BLaER1 (cell line): ENCODE results near the gene SCO2.
A peak's percentile ranks its signal among the peaks of the same experiment; 100 is the strongest.

Experiments used
- H3K27ac ChIP-seq: shearing (Covaris generic); formaldehyde crosslinking; 2 replicates; pipeline ENCODE4 v1.8.1; 2022
- H3K27me3 ChIP-seq: shearing (Covaris generic); formaldehyde crosslinking; 2 replicates; pipeline ENCODE4 v1.8.1; 2022
- H3K36me3 ChIP-seq: shearing (Covaris generic); formaldehyde crosslinking; 2 replicates; pipeline ENCODE4 v1.8.1; 2022
- H3K4me1 ChIP-seq: shearing (Covaris generic); formaldehyde crosslinking; 2 replicates; pipeline ENCODE4 v1.8.1; 2022
- H3K4me2 ChIP-seq: shearing (Covaris generic); formaldehyde crosslinking; 2 replicates; pipeline ENCODE4 v1.8.1; 2022
- H3K4me3 ChIP-seq: shearing (Covaris generic); formaldehyde crosslinking; 2 replicates; pipeline ENCODE4 v1.8.1; 2022
- H3K9ac ChIP-seq: shearing (Covaris generic); formaldehyde crosslinking; 2 replicates; pipeline ENCODE4 v1.8.1; 2022
- H3K9me3 ChIP-seq: shearing (Covaris generic); formaldehyde crosslinking; 2 replicates; pipeline ENCODE4 v1.8.1; 2022
- H4K20me1 ChIP-seq: shearing (Covaris generic); formaldehyde crosslinking; 2 replicates; pipeline ENCODE4 v1.8.1; 2022
- Cebpa-rat ChIP-seq: shearing (Covaris generic); IDR thresholded peaks from 2 replicates; pipeline ENCODE4 v1.8.1; 2022

Gene SCO2

DNA sequence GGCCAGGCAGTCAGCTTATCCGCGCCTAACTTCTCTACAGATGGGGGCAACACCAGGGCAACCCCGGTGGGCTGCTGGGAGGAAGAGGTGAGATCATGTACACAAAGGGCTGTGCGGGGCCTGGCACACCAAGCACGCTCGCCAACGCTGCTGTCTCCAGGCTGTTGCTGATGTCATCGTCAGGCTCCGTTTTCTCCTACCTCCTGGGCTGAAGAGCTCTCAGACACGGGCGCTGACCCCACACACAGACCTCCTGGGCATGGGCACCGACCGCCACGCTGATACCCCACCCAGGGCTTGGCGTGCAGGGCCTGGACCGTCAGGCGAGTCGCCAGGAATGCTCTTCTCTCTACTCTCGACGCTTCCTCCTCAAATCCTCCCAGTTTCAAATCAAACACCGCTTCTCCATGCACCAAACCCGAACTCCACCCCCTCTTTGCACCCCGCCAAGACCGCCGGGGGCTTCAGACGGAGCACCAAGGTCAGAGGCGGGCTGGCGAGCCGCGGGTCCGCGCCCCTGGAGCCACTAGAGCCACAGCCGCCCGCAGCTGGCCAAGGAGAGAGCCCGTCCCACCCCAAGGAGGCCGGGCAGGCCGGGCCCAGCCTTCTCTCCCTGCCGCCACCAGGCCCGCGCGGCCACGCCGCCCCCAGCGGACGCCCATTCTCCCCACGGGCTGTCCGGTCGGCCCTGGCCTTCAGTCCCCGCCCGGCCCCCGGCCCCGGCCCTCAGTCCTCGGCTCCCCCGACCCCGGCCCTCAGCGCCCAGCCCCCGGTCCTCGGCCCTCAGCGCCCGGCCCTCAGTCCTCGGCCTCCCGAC is 51.3 kb downstream of the SCO2 start:
- peak overlapping the region; percentile 94 for H3K9ac ChIP-seq
- H3K9me3 ChIP-seq, result no peaks in the 10 kb centered on the region
- peaks cover 86% of the 10 kb centered on the region for H3K4me1 ChIP-seq
- peak overlapping the region; percentile 84 for H3K4me3 ChIP-seq
- TF ChIP-seq Cebpa-rat, result no peak
- peaks cover 47% of the 10 kb centered on the region for H4K20me1 ChIP-seq
- H3K4me2 ChIP-seq, result peak overlapping the region; percentile 95
- H3K27me3 ChIP-seq, result no peaks in the 10 kb centered on the region; the same call in 1 of the 2 replicates
- peak overlapping the region; percentile 91 for H3K27ac ChIP-seq
- H3K36me3 ChIP-seq, result no peaks in the 10 kb centered on the region
